NCI-H1694 (cell line): ENCODE measurements around the gene TMEM242.
"Not testable (repeated sequence)": the region's sequence is repeated elsewhere in the genome, so short reads cannot be mapped to it uniquely, and the experiment has no call there.

Experiments
- DNase-seq: peaks from one replicate; lab custom pipeline; 2025; lab: John Stamatoyannopoulos, UW

The TMEM242 gene

GRCh38 chr6:157323966-157324300 lies 614 bp upstream of the TMEM242 start:
- DNase-seq = no peak

GRCh38 chr6:157322792-157323254 lies 496 bp downstream of the TMEM242 start:
- DNase-seq = no peak

GRCh38 chr6:157316871-157317814 lies 6.2 kb downstream of the TMEM242 start:
- DNase-seq = no peak

DNA sequence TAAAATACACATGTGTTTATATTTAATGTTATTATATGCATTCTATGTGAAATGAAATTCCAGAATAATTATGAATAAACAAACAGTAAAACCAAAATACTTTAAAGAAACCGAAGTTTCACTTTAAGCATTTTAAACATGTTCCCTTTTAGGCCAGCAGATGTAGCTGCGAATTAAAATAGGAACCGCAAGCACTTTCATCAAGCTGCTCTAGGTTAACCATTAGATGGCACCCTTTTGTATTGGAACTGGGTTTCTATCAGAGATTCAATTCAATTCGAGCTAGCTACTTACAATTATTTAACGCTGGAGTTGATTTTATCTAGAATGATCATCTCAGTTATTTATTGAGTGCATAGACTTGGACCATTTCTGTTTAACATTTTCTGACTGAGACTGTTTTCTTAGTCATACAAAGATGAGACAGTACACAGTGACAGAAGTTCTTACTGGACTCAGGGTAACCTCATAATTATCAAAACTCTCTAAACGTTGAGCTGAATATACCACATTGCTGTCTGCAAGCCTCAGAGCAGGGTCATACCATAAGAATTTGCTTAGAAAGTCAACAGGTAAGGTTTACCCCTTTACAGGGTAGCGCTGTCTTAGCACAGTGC lies 8.5 kb downstream of the TMEM242 start:
- no peak for DNase-seq

DNA sequence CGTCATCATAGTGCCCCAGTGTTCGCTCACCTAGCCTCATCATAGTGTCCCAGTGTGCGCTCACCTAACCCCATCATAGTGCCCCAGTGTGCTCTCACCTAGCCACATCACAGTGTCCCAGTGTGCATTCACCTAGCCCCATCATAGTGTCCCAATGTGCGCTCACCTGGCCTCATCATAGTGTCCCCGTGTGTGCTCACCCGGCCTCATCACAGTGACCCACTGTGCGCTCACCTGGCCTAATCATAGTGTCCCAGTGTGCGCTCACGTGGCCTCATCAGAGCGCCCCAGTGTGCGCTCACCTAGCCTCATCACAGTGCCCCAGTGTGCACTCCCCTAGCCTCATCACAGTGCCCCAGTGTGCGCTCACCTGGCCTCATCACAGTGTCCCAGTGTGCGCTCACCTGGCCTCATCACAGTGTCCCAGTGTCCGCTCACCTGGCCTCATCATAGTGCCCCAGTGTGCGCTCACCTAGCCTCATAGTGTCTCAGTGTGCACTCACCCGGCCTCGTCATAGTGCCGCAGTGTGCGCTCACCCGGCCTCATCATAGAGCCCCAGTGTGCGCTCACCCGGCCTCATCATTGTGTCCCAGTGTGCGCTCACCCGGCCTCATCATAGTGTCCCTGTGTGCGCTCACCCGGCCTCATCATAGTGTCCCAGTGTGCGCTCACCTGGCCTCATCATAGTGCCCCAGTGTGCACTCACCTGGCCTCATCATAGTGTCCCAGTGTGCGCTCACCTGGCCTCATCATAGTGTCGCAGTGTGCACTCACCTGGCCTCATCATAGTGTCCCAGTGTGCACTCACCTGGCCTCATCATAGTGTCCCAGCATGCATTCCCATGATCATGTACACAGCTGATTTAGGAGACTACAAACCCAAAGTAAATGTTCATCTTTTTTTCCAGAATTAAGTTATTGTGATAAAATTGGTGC lies 9.5 kb downstream of the TMEM242 start:
- DNase-seq = no peak

DNA sequence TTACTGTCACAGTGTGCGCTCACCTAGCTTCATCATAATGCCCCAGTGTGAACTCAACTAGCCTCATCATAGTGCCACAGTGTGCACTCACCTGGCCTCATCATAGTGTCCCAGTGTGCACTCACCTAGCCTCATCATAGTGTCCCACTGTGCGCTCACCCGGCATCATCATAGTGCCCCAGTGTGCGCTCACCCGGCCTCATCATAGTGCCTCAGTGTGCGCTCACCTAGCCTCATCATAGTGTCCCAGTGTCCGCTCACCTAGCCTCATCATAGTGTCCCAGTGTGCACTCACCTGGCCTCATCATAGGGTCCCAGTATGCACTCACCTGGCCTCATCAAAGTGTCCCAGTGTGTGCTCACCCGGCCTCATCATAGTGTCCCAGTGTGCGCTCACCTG lies 10.6 kb downstream of the TMEM242 start:
- no peak for DNase-seq

GRCh38 chr6:157310693-157311092 lies 12.6 kb downstream of the TMEM242 start:
- DNase-seq = not testable (repeated sequence)

GRCh38 chr6:157307661-157308060 lies 15.7 kb downstream of the TMEM242 start:
- DNase-seq = no peak

- DNase-seq = no peak
These were observed 17.4 kb downstream of the TMEM242 start for GRCh38 chr6:157305670-157306653.

- DNase-seq = no peak
These were observed 18.2 kb downstream of the TMEM242 start for GRCh38 chr6:157304899-157305663.

DNA sequence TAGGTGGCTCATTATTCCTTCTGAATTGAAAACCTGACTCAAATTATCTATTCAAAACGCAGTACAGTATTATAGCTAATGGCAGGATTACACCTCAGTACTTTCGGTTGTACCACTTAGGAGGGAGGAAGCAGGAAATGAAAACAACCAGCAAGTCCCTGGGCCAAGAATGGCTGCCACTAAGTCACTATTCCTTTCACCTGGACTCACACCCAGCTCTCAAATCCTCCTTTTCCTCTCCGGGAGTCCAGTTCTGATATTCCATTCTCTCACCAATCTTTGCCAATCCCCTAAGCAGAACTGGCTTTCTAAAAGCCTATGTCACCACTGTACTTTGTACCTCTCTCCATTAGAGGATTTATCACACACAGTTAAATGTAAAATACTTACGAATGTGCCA lies 20.6 kb downstream of the TMEM242 start:
- DNase-seq = no peak

DNA sequence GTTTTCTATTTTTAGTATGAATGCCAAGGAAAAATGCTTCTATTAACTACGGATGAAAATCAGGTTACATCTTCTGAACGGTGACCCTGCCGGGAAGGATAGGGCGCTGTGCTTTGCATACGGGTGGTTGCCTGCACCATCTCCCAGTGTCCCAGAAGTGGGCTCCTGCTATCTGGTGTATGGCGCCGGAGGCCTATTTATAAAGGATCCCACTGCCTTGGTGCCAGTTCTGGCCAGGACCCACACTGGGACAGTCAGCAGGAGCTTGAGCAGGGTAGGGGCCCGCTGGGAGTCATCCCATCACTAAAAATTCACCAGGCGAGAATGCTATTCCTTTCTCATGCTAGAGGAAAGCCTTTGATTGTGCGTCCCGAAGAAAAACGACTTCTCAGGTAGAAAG lies 22.9 kb downstream of the TMEM242 start:
- no peak for DNase-seq

GRCh38 chr6:157300006-157300405 lies 23.3 kb downstream of the TMEM242 start:
- DNase-seq = no peak

DNA sequence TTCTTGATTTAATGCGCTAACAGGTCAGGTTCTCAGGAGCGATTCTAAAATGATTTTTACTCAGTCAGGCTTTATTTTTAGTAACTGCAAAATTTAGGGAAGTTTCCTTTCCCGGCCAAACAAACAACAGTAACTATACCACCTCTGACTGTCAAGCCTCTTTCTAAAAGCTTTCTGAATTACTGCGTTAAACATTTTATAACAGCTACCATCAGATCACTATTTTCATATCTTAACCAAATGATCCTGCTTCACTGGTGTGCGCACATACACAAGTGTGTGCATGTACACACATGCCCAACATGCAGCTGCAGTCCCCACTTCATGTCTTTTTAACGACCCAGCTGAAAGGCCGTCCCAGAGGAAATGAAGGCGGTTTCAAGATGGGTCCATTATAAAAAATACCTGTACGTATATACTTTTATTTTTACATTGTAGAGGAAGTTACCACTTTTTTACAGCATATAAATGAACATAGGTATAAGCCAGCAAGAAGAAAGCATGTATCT lies 25.0 kb downstream of the TMEM242 start:
- no peak for DNase-seq

GRCh38 chr6:157294654-157295053 lies 28.7 kb downstream of the TMEM242 start:
- no peak for DNase-seq

DNA sequence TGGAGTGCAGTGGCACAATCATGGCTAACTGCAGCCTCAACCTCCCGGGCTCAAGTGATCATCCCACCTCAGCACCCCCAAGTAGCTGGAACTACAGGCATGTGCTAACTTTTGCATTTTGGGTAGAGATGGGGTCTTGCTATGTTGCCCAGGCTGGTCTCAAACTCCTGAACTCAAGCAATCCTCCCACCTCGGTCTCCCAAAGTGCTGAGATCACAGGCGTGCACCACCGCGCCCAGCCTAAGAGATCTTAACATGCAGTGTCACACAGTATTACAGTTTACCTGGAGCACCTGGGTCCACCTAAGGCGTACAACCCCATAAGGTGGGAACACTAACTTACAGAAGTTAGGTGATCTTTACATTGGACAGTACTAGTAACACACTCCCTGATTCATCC lies 29.5 kb downstream of the TMEM242 start:
- DNase-seq = no peak

- DNase-seq = no peak
These were observed 31.1 kb downstream of the TMEM242 start for GRCh38 chr6:157292202-157292601.

GRCh38 chr6:157291356-157291755 lies 32.0 kb downstream of the TMEM242 start:
- DNase-seq = no peak

DNA sequence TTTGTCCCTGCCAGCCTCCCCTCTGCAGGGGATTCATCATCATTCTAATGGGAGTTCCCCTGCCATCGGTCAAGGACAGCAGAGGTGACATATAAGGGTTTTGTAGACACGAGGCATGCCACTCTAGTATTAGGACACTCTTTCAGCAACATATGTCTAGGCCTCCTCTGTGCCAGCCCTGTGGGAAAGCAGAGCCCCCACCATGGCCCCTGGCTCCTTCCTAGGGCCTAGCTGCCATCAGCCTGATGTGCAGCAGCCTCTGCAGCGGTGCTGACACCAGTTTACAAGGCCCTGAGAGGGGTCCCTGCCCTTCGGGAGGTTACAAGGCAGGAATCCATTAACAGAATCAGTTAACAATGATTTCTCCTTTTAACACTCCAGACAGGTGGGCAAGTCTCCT lies 32.5 kb downstream of the TMEM242 start:
- DNase-seq = no peak

DNA sequence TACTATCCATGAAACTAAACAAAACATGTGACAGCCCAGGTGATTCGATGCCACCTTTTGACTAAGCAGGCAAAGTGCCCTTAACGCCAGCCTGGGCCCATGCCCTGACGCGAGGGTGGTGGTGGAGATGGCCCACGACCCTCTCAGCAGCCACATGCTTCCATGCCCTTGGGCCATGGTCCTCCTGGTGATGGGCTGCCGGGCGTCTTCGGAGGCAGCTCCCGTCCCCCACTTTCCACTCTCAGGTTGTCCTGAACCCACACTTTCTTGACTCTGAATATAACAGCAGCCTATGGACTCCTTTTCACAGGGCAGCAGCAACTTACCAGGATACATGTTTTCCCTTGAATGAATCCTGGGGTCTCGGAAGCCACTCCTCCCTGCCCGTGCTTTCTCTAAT lies 33.6 kb downstream of the TMEM242 start:
- no peak for DNase-seq
